HL-60 (cell line): ENCODE data around the gene TIGAR.

Experiments used
- DNase-seq, 2 experiments: peaks; one replicate each; pipeline ENCODE4 v3.0.0-alpha.2; 2010 to 2020; ENCODE audit warnings: low read depth in 1 of 2, low spot score in 1 of 2
- H3K27ac ChIP-seq: fragments of 250-450 bp; sonication (Bioruptor Pico); replicated peaks from 2 replicates; pipeline ENCODE4 v1.5.1; 2020; ENCODE audit warnings: mild to moderate bottlenecking, moderate library complexity
- H3K27me3 ChIP-seq: fragments of 250-450 bp; sonication (Bioruptor Pico); 2 replicates; pipeline ENCODE4 v1.5.1; 2021; ENCODE audit warnings: mild to moderate bottlenecking, moderate library complexity; ENCODE audit not compliant: insufficient read depth, poor library complexity, severe bottlenecking
- H3K4me3 ChIP-seq: replicated peaks from 2 replicates; pipeline ENCODE4 v1.5.1; 2011; ENCODE audit warnings: mild to moderate bottlenecking, control low read depth, low read length; ENCODE audit not compliant: insufficient read depth
- GABPA ChIP-seq: IDR thresholded peaks from 2 replicates; pipeline ENCODE4 v1.6.1; 2012; ENCODE audit warnings: low read depth
- POLR2AphosphoS5 ChIP-seq: IDR thresholded peaks from 2 replicates; pipeline ENCODE4 v1.6.1; 2012; ENCODE audit warnings: low read depth
- SPI1 ChIP-seq: IDR thresholded peaks from 2 replicates; pipeline ENCODE4 v1.6.1; 2012; ENCODE audit warnings: low read depth, mild to moderate bottlenecking, borderline replicate concordance
- TF ChIP-seq, protein P1 (sequence below): IDR thresholded peaks from 2 replicates; pipeline ENCODE4 v1.6.1; 2012; ENCODE audit warnings: low read depth; ENCODE audit not compliant: insufficient replicate concordance
- TF ChIP-seq, protein P2 (sequence below): IDR thresholded peaks from one replicate; pipeline ENCODE4 v1.5.1; 2011; ENCODE audit warnings: low read length, control low read depth, inconsistent platforms; ENCODE audit not compliant: insufficient read depth

Gene TIGAR

DNA sequence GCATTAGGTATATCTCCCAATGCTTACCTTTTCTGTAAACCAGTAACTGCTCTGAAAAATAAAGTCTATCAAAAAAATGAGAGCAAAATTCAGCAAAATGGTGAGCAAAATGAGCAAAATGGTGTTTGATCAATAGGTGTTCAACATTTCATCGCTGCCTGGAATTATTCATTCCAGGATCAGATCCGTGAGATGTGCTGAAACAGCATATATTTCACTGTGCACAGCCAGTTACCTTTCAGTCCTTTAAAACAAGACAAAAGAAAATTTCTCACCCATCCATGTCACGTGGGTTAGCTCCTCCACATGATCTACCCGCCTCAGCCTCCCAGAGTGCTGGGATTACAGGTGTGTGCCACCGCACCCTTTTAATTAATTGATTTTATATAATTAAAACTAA lies 66.6 kb downstream of the TIGAR start:
- DNase-seq, result no peak
- no peak overlapping the region for H3K4me3 ChIP-seq
- no peaks in the 10 kb centered on the region for H3K27me3 ChIP-seq
- TF ChIP-seq SPI1 (no peak), POLR2AphosphoS5 (no peak), GABPA (no peak)
- TF ChIP-seq, protein P1, sequence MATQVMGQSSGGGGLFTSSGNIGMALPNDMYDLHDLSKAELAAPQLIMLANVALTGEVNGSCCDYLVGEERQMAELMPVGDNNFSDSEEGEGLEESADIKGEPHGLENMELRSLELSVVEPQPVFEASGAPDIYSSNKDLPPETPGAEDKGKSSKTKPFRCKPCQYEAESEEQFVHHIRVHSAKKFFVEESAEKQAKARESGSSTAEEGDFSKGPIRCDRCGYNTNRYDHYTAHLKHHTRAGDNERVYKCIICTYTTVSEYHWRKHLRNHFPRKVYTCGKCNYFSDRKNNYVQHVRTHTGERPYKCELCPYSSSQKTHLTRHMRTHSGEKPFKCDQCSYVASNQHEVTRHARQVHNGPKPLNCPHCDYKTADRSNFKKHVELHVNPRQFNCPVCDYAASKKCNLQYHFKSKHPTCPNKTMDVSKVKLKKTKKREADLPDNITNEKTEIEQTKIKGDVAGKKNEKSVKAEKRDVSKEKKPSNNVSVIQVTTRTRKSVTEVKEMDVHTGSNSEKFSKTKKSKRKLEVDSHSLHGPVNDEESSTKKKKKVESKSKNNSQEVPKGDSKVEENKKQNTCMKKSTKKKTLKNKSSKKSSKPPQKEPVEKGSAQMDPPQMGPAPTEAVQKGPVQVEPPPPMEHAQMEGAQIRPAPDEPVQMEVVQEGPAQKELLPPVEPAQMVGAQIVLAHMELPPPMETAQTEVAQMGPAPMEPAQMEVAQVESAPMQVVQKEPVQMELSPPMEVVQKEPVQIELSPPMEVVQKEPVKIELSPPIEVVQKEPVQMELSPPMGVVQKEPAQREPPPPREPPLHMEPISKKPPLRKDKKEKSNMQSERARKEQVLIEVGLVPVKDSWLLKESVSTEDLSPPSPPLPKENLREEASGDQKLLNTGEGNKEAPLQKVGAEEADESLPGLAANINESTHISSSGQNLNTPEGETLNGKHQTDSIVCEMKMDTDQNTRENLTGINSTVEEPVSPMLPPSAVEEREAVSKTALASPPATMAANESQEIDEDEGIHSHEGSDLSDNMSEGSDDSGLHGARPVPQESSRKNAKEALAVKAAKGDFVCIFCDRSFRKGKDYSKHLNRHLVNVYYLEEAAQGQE, result no peak
- TF ChIP-seq, protein P2, sequence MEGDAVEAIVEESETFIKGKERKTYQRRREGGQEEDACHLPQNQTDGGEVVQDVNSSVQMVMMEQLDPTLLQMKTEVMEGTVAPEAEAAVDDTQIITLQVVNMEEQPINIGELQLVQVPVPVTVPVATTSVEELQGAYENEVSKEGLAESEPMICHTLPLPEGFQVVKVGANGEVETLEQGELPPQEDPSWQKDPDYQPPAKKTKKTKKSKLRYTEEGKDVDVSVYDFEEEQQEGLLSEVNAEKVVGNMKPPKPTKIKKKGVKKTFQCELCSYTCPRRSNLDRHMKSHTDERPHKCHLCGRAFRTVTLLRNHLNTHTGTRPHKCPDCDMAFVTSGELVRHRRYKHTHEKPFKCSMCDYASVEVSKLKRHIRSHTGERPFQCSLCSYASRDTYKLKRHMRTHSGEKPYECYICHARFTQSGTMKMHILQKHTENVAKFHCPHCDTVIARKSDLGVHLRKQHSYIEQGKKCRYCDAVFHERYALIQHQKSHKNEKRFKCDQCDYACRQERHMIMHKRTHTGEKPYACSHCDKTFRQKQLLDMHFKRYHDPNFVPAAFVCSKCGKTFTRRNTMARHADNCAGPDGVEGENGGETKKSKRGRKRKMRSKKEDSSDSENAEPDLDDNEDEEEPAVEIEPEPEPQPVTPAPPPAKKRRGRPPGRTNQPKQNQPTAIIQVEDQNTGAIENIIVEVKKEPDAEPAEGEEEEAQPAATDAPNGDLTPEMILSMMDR, result no peak
- no peak overlapping the region for H3K27ac ChIP-seq

DNA sequence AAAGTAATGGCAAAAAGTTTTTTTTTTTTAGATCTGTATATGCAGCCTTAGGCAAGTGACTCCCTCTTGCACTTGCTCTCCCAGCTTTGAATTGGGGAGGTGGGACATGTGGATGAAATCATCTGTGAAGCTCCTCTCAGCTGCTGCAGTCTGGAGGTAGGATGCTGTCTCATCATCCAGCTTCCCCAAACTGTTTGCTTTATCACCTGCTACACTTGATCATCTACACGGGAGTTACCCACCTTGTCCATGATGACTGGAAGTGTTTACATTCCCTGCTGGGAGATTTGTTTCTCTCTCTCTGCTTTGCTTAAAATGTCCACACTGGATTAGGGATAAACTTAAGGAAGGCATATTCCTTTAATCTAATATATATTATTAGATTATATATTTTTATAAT lies 67.0 kb downstream of the TIGAR start:
- Histone ChIP-seq H3K4me3 (no peak overlapping the region), H3K27ac (no peak overlapping the region), H3K27me3 (peaks cover 3% of the 10 kb centered on the region)
- DNase-seq, result no peak
- TF ChIP-seq SPI1 (no peak), GABPA (no peak), POLR2AphosphoS5 (no peak)
- TF ChIP-seq, protein P2, result no peak
- TF ChIP-seq, protein P1, result no peak

DNA sequence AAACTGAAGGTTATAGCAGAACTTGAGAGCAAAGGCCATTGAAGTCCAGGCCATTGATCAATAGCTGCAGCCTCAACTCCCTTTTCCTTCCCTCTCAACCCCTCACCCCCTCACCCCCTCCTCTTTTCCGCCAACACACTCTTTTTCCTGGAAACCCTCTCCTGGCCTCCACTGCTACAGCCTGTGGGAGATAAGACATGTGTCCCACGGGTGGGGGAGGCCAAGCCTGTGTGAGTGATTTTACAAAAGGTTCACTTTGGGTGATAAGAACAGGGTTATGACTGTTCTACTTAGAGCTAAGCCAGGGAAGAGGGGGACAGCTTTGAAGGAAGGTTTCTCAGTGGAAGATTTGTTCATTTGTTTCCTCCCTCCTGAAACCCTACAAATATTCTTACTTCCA lies 67.6 kb downstream of the TIGAR start:
- no peak overlapping the region for H3K27ac ChIP-seq
- peaks cover 4% of the 10 kb centered on the region for H3K27me3 ChIP-seq
- DNase-seq, result no peak
- no peak overlapping the region for H3K4me3 ChIP-seq
- TF ChIP-seq GABPA, result no peak
- no peak for TF ChIP-seq POLR2AphosphoS5
- TF ChIP-seq, protein P1, result no peak
- no peak for TF ChIP-seq SPI1
- TF ChIP-seq, protein P2, result no peak
